Stimulated activated CD8-positive, alpha-beta memory T cell treated with anti-CD3 and anti-CD28 coated beads, Interleukin-15, amount 100 ng/mL, for 24 hours (primary cell): ENCODE data around the gene CCNA1.

Source experiments
- DNase-seq: peaks from one replicate; pipeline ENCODE4 v3.0.0-alpha.2; 2020; ENCODE audit warnings: low read depth

Gene CCNA1

GRCh38 chr13:36454121-36454520 lies 21.8 kb downstream of the CCNA1 start:
- DNase-seq: no peak

GRCh38 chr13:36454987-36455386 lies 22.7 kb downstream of the CCNA1 start:
- DNase-seq: no peak

GRCh38 chr13:36456577-36456976 lies 24.3 kb downstream of the CCNA1 start:
- DNase-seq: no peak

DNA sequence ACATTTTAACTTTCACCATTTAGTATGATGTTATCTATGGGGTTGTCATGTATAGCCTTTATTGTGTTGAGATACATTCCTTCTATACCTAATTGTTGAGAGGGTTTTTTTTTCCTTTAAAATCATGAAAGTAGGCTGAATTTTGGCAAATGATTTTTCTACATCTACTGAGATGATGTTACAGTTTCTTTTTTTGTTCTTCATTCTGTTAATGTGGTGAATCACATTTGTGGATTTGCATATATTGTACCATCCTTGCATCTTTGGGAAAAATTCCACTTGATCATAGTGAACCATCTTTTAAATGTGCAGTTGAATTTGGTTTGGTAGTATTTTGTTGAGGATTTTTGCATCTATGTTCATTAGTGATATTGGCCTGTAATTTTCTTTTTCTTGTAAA lies 29.2 kb downstream of the CCNA1 start:
- no peak for DNase-seq

DNA sequence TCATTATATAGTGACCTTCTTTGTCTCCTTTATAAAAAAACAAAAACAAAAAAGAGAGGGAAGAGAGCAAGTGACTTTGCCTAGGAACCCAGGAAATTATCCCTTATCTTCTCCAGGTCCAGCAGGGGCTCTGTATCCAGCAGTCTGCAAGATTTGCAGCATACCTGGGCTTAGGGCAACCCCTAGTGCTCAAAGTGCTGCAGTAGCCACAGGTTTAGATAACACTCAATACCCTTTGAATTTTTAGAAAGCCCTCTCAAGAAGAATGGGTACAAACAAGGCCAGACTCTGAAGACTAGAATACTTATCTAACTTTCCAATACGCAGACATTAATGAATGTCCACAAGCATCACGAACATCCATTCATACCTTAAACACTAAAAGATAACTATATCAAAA lies 43.2 kb downstream of the CCNA1 start:
- no peak for DNase-seq

GRCh38 chr13:36476661-36477060 lies 44.4 kb downstream of the CCNA1 start:
- no peak for DNase-seq

- no peak for DNase-seq
Observed at GRCh38 chr13:36480726-36481427, 48.6 kb downstream of the CCNA1 start.

DNA sequence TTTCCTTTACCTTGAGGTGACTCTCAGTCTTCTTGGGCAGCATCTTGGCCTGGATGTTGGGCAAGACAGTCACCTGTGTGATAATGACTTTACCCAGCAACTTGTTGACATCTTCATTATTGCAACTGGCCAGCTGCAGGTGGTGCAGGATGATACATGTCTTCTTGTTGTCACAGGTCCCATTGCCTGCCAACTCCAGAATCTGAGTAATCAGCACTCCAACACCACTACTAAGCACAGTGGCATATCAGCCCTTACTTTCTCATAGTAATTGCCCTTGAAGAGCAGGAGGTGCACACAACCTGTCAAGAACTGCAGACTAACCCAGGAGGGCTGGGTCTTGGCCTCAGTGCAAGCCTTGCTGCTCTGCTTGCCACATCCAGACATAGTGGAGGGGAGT lies 57.8 kb downstream of the CCNA1 start:
- no peak for DNase-seq
